Ascending aorta (tissue), 2 donors: ENCODE data around the gene SPRR2G. TPM values are rescaled to one million over a fixed set of nuclear protein-coding genes. Genes with fewer than 3 reads are reported as not detected.

Experiments
- DNase-seq, 2 donors: peaks; one replicate each; pipeline ENCODE4 v3.0.0-alpha.2; 2019; ENCODE audit warnings: low spot score in 2 of 2
- H3K27ac ChIP-seq, 2 donors: fragments of 200-600 bp; sonication (generic); one replicate each; pipeline ENCODE4 v1.5.1; 2016 to 2017; ENCODE audit warnings: mild to moderate bottlenecking in 1 of 2
- H3K27me3 ChIP-seq: fragments of 200-600 bp; sonication (generic); one replicate; pipeline ENCODE4 v1.5.1; 2017
- H3K36me3 ChIP-seq, 2 donors: fragments of 200-600 bp; sonication (generic); one replicate each; pipeline ENCODE4 v1.5.1; 2016
- H3K4me1 ChIP-seq, 2 donors: fragments of 200-600 bp; sonication (generic); one replicate each; pipeline ENCODE4 v1.5.1; 2016 to 2017; ENCODE audit warnings: mild to moderate bottlenecking in 1 of 2
- H3K4me3 ChIP-seq, 2 donors: fragments of 200-600 bp; sonication (generic); one replicate each; pipeline ENCODE4 v1.5.1; 2016 to 2017; ENCODE audit warnings: mild to moderate bottlenecking in 1 of 2
- H3K9me3 ChIP-seq, 2 donors: fragments of 200-600 bp; sonication (generic); one replicate each; pipeline ENCODE4 v1.5.1; 2016
- CTCF ChIP-seq, 3 experiments: fragments of 200-600 bp in 2 of 3; fragments of 450-650 bp in 1 of 3; sonication (generic) in 2 of 3; IDR thresholded peaks; one replicate each; pipeline ENCODE4 v1.5.1; 2016 to 2019; ENCODE audit warnings: antibody characterized with exemption in 3 of 3, mild to moderate bottlenecking in 1 of 3, moderate library complexity in 1 of 3
- intact Hi-C: fragments of 100-400 bp; cut with DNase I; formaldehyde crosslinking; loops from one replicate; pipeline ENCODE4 v1.15.1; 2023
- total RNA-seq: library from RNA; depleted of rRNA; stranded (reverse); fragments of >200 nt; gene quantifications from one replicate; pipeline ENCODE4 v1.1.0, GENCODE V29; 2016

The SPRR2G gene
- total RNA-seq, 1 donor from 2014 or later, result not detected

GRCh38 chr1:153100245-153100644 lies 50.4 kb downstream of the SPRR2G start:
- no peak for DNase-seq
- intact Hi-C loops, result no loop called here
- H3K36me3 ChIP-seq, result no peaks in the 10 kb centered on the region
- no peaks in the 10 kb centered on the region for H3K9me3 ChIP-seq
- no peak overlapping the region for H3K4me3 ChIP-seq
- H3K27me3 ChIP-seq, result no peaks in the 10 kb centered on the region
- no peak for TF ChIP-seq CTCF (IDR thresholded peaks at IDR 0.05)
- no peaks in the 10 kb centered on the region for H3K4me1 ChIP-seq
- no peak overlapping the region for H3K27ac ChIP-seq

Other genes with a start within 250 kb of the SPRR2G start
- not detected for gene IVL, start 242.3 kb downstream of the SPRR2G start, total RNA-seq
- gene SPRR5, start 203.7 kb downstream of the SPRR2G start, total RNA-seq, result not detected
- gene SPRR4, start 180.2 kb downstream of the SPRR2G start, total RNA-seq, result not detected
- not detected for gene SPRR1A, start 166.8 kb downstream of the SPRR2G start, total RNA-seq
- 0.53 TPM for gene SPRR3, start 149.1 kb downstream of the SPRR2G start, total RNA-seq
- not detected for gene SPRR1B, start 119.7 kb downstream of the SPRR2G start, total RNA-seq
- not detected for gene SPRR2D, start 109.8 kb downstream of the SPRR2G start, total RNA-seq
- gene SPRR2A, start 93.4 kb downstream of the SPRR2G start, total RNA-seq, result not detected
- gene SPRR2B, start 79.3 kb downstream of the SPRR2G start, total RNA-seq, result not detected
- gene SPRR2E, start 56.4 kb downstream of the SPRR2G start, total RNA-seq, result not detected
- not detected for gene SPRR2F, start 37.4 kb downstream of the SPRR2G start, total RNA-seq
- gene LELP1, start 52.5 kb upstream of the SPRR2G start, total RNA-seq, result not detected
- gene PRR9, start 66.7 kb upstream of the SPRR2G start, total RNA-seq, result not detected
- gene LORICRIN, start 108.8 kb upstream of the SPRR2G start, total RNA-seq, result not detected
- gene PGLYRP3, start 162.1 kb upstream of the SPRR2G start, total RNA-seq, result not detected
- not detected for gene PGLYRP4, start 198.0 kb upstream of the SPRR2G start, total RNA-seq
- 764 TPM for gene S100A9, start 207.0 kb upstream of the SPRR2G start, total RNA-seq
- gene S100A12, start 224.7 kb upstream of the SPRR2G start, total RNA-seq, result not detected
- 33.5 TPM for gene S100A8, start 240.2 kb upstream of the SPRR2G start, total RNA-seq